Fibroblast of peridontal ligament (primary cell): ENCODE measurements around the gene SCO2.

Experiments
- DNase-seq: peaks from one replicate; pipeline ENCODE4 v3.0.0-alpha.2; 2010; ENCODE audit errors: extremely low read depth

The SCO2 gene

GRCh38 chr22:50532824-50533796 is 7.7 kb upstream of the SCO2 start:
- DNase-seq: no peak

GRCh38 chr22:50531962-50532674 is 6.7 kb upstream of the SCO2 start:
- peak; percentile 59 for DNase-seq

DNA sequence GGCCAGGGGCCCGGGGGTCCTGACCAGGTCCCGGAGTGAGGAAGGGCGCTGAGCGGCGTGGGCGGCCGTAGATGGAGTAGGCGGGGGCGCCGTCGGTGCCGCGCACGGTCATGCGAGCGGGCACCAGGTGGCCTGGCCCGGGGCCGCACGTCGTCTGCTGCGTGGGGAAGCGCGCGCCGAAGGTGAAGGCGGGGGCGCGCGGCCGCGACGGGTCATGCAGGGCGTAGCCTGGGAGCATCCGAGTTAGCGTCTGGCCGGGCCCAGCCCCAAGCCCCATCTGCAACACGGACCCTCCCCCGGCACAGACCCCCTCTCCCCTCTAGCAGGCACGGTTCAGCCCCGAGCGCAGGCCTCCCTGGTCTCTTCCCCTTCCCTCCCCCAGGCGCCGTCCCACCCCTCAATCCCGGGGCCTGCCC is 6.2 kb upstream of the SCO2 start:
- DNase-seq: no peak

- peak; percentile 75 for DNase-seq
These were observed 5.6 kb upstream of the SCO2 start for GRCh38 chr22:50530877-50531545.

DNA sequence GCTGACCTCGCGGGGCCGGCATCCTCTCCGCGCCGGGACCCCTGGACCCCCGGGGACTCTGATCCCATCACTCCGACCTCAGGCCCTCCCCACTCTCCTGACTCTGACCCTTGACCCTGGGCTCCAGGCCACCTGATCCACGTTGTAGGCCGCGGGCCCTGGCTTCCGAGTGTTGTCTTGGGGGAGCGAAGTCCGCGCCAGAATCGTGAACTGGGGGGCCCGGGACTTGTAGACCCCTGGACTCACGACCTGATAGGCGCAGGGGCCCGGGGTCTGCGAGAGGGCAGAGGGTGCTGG is 5.1 kb upstream of the SCO2 start:
- DNase-seq: no peak

DNA sequence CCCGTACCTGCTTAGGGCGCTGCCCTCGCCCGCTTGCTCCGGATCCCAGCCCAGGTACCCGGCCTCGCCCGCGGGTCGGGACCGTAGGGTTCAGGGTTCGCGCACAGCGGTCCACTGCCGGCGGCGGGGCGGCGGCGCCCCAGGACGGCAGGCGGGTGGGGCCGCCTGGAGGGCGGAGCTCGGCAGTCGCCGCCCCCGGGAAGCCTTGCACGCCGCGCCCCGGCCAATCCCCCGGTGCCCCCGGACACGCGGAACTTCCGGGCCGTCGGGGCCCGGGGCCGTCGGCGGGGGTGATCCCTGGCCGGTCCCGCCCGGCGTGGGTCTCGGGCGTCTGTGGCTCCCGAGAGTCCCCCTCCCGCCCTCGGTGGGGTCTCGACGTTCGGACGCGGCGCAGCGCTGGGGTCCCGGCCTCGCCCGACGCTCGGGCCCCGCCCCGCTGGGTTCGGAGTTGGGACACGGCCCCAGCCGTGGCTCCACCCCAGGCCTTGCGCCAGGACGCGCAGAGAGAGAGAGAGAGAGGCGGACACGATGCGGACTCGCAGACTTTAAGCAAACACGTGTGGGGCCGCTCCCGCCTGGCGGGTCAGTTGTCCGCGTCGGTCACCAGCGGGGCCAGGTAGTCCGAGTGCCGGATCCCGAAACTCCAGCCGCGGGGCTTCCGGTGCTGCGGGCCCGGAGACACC is 4.6 kb upstream of the SCO2 start, which contains the start of gene TYMP:
Gene TYMP, minus strand, starts transcription at position 116 of the 683 bp plus-strand sequence. CDS start 303 bp downstream, outside the sequence.
- peak; percentile 71 for DNase-seq

- DNase-seq: no peak
These were observed 4.1 kb upstream of the SCO2 start for GRCh38 chr22:50529416-50529896.

GRCh38 chr22:50528682-50529415 is 3.5 kb upstream of the SCO2 start:
- DNase-seq: no peak

DNA sequence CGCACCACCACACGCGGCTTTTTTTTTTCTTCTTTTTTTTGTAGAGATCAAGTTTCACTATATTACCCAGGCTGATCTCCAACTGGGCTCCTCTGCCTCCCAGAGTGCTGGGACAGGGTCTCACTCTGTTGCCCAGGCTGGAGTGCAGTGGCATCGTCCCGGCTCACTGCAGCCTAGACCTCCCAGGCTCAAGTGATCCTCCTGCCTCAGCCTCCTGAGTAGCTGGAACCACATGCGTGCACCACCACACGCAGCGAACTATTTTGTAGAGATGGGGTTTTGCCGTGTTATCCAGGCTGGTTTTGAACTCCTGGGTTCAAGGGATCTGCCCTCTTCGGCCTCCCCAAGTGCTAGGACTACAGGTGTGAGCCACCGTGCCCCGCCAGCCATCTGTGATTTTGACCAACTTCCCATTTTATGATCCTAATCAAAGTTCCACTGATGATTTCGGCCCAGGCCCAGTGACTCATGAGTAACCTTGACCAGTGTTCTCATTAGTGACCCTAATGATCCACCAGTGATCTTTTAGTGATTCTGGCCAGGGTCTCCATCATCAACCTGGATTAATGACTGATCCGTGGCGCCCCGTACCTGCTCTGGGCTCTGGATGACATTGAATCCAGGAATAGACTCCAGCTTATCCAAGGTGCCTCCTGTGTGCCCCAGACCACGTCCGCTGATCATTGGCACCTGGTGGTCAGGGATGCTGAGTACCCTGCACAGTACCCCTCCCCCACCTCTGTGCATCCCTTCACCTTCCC is 2.7 kb upstream of the SCO2 start:
- no peak for DNase-seq

DNA sequence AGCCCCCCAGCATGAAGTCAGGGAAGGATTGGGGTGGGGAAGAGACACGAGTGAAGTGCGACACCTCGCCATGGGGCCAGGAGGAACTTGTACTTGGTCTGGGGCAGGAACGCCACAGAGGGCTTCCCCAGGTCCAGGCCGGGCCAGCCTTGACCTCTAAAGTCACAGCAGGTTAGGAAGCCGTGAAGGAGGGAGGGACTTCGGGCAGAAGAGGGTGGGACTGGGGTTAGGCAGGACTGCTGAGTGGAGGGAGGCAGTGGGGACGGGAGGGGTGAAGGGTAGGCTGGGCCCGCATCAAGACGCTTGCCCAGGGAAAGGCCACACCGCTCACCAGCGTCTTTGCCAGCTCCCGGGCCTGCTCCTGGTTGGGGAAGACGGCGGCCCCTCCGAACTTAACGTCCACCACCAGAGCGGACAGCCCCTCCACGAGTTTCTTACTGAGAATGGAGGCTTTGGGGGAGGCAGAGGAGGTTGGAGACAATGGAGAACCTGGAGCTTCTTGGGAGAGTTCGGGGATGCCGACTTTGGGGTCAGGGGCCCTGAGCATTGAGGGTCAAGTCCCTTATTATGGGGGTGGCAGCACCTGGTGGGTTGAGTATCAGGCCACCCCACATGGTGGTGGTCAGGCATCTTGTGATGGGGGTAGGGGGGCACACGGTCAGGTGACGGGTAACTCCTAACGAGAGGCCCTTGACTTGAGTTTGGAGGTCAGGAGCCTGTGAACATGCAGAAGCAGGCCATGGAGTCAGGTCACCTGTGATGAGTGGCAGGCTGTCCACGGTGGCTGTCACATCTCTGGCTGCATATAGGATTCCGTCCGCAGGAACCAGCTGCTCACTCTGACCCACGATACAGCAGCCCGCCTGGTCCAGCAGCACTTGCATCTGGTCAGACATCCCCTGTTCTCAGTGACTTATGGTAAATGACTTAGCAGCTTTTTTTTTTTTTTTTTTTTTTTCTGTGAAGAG is 1.7 kb upstream of the SCO2 start:
- DNase-seq: no peak

DNA sequence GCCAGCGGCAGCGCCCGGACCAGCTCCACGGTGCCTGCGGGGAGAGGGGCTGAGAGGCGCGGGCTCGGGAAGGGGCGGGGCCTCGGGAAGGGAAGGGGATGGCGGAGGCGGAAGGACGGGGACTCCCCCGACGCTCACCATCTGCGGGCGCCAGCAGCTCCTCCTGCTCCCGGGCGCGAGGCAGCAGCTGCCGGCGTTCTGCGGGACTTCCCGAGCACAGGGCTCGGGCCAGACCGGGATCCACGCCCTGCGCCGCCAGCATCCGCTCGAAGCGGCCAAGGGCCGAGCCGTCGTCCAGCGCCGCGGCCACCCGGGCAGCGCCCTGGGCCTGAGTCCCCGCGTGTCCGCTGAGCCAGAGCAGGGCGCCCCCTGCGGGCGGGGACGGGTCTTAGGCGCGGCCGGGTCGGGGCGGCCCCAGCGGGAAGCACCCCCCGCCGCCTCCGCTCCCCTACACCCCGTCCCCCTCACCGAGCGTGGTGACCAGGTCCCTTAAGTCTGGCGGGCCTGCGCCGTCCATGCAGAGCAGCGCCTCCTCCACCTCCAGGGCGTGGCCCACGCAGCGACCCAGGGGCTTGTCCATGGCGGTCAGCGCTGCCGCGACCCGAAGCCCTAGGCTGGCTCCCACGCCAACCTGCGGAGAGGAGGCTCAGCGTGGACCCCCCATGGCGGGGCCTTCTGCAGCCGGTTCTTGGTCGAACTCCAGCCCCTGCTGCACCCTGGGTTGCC is 873 bp upstream of the SCO2 start:
- peak; percentile 59 for DNase-seq

DNA sequence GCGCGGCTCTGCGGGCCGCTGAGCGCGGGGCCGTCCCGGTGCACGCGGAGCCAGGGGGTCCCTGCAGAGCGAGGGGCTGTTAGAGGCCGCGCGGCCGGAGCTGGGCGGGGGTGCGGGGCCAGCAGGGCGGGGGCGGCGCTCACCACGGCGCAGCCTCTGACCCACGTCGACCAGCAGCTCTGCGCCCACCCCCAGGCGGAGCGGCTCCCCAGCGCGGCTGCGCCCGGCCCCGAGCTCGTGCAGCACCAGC is 385 bp upstream of the SCO2 start:
- DNase-seq: no peak

DNA sequence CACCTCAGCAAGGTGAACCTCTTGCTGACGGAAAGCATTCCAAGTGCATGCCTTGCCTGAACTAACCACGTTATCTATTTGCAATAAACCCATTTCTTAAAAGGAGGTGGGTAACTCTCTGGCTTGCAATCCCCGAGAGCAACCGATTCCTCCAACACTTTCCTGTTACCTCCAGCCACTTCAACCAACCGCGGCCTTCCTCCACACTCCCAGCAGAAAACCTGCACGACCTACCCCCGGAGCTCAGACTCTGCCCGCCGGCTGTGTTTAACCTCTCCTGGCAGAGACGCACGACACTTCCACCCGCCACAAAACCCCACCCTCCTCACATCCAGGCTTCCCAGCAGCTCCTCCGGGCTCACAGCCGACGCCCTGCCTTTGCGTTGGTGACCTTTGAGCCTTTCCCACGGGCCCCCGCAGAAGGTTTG is 708 bp downstream of the SCO2 start:
- DNase-seq: no peak

- DNase-seq: no peak
These were observed 1.4 kb downstream of the SCO2 start for GRCh38 chr22:50523806-50524675.

DNA sequence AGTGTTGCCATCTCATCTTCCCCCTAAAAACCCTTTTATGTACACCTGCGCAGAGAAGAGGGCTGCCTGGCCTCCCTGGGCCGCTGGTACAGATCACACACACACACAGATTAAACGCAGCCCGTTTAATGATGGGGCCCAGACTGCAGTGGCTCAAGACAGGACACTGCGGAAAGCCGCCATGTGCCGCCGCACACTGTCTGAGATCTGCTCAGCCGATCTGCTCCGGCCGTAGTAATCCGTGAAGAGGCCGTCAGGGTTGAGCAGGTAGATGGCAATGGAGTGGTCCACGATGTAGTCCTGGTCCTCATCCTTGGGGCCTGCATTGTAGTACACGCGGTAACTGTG is 2.0 kb downstream of the SCO2 start:
- no peak for DNase-seq

DNA sequence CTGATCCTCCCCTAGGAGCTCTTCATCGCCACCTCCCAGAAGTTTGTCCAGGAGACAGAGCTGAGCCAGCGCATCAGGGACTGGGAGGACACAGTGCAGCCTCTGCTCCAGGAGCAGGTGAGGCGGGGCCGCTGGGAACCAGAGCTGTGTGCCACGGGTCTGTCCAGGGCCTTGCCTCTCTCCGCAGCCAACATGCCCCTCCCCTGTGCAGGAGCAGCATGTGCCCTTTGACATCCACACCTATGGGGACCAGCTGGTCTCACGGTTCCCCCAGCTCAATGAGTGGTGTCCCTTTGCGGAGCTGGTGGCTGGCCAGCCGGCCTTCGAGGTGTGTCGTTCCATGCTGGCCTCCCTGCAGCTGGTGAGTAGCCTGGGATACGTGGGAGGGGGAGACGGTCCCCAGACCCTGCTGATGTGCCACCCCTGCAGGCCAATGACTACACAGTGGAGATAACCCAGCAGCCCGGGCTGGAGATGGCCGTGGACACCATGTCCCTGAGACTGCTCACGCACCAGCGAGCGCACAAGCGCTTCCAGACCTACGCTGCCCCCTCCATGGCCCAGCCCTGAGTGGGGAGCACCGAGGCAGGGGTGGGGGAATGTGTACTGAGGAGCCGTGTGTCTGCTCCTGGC is 2.5 kb downstream of the SCO2 start:
- DNase-seq: no peak

DNA sequence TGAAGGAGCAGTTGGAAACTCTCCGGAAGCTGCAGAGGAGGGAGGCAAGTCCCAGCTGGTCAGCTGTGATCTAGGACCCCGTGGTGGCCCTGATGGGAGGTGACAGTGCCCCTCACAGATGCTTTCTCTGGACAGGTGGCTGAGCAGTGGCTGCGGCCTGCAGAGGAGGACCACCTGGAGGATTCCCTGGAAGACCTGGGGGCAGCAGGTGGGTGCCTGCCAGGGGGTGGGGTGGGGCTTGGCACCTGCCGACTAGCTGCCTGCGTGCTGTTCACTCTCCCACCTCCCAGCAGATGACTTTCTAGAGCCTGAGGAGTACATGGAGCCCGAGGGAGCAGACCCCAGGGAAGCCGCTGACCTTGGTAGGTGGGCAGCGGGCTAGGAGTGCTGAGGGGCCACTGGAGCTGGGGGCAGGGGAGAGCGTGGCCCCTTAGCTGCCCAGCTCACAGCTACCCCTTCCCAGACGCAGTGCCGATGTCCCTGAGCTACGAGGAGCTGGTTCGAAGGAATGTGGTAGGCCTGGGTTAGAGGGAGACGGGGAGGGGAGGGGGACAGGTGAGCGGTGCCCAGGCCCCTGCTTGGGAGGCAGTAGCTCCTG is 3.1 kb downstream of the SCO2 start:
- no peak for DNase-seq
